ENCODE results near the gene CDK4. TPM values are rescaled to one million over a fixed set of nuclear protein-coding genes. Genes with fewer than 3 reads are reported as not detected.

Gene CDK4
- total and polyA plus RNA-seq, 9 donors, result 92.1 to 192 (median 168) TPM

- peaks cover 17% of the 10 kb centered on the region for H3K36me3 ChIP-seq (ENCODE audit: control insufficient read depth, insufficient read depth, low read length)
- DNase-seq, result no peak
- peaks cover 15% of the 10 kb centered on the region for H3K4me1 ChIP-seq (ENCODE audit: control insufficient read depth, insufficient read depth, low read length)
- H3K9me3 ChIP-seq (replicated peaks; ENCODE audit: control insufficient read depth, low read depth, low read length), result no peaks in the 10 kb centered on the region
- H3K27ac ChIP-seq (ENCODE audit: low read length), result no peak overlapping the region
- 87% methylated on average over 20 of the region's 25 CpGs for WGBS (ENCODE audit: insufficient coverage)
- H3K4me3 ChIP-seq (ENCODE audit: low read length), result no peak overlapping the region
- peaks cover 25% of the 10 kb centered on the region for H3K27me3 ChIP-seq (ENCODE audit: control insufficient read depth, insufficient read depth, low read length)
Measured at GRCh38 chr12:57758552-57759359, 6.6 kb upstream of the CDK4 start.

GRCh38 chr12:57757771-57758170, 5.7 kb upstream of the CDK4 start:
- 86% methylated on average over 3 of the region's 4 CpGs for WGBS (ENCODE audit: insufficient coverage)
- Histone ChIP-seq H3K4me3 (ENCODE audit: low read length) (no peak overlapping the region), H3K4me1 (ENCODE audit: control insufficient read depth, insufficient read depth, low read length) (peaks cover 17% of the 10 kb centered on the region), H3K27me3 (ENCODE audit: control insufficient read depth, insufficient read depth, low read length) (peaks cover 15% of the 10 kb centered on the region), H3K36me3 (ENCODE audit: control insufficient read depth, insufficient read depth, low read length) (peaks cover 17% of the 10 kb centered on the region), H3K27ac (ENCODE audit: low read length) (no peak overlapping the region), H3K9me3 (replicated peaks; ENCODE audit: control insufficient read depth, low read depth, low read length) (no peaks in the 10 kb centered on the region)
- no peak for DNase-seq

DNA sequence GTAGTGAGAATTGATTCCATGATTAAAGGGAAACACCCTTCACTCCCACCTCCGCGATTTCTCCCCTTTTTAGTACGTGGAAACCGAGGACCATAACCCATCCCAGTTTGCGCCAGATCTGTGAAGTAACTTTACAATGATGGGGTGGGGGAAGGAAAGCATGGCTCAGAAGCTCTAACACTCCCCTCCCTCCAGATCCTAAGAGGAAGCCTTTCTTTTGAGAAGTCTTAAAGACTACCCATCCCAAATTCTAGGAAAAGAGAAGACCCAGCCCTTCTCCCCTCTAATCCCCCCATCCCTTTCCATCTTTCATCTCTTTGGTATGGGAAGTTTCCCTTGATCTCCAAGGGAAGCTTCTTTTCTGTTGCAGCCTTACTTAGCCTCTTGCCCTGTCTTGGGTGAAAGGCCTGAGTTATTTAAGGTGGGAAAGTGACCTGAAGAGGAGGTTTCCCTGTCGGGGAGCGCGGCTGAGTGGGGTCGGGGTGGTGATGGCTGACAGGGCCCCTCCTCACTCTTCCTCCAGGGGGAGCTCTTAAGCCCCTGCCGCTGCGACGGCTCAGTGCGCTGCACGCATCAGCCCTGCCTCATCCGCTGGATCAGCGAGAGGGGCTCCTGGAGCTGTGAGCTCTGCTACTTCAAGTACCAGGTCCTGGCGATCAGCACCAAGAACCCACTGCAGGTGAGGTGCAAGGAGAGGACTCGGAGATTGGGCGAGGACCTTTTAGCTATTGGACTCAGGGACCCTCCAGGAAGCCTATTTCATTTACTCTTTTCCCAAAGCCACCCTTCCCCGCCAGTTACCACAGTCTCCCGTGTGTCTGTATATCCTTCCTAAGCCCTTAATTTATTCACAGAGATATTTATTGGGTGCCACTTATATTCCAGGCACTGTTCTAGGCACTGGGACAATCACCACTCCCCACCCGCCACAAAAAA, 4.6 kb upstream of the CDK4 start:
- Histone ChIP-seq H3K4me1 (ENCODE audit: control insufficient read depth, insufficient read depth, low read length) (peaks cover 21% of the 10 kb centered on the region), H3K9me3 (replicated peaks; ENCODE audit: control insufficient read depth, low read depth, low read length) (no peaks in the 10 kb centered on the region), H3K36me3 (ENCODE audit: control insufficient read depth, insufficient read depth, low read length) (peaks cover 17% of the 10 kb centered on the region), H3K4me3 (ENCODE audit: low read length) (no peak overlapping the region), H3K27me3 (ENCODE audit: control insufficient read depth, insufficient read depth, low read length) (peaks cover 14% of the 10 kb centered on the region), H3K27ac (ENCODE audit: low read length) (no peak overlapping the region)
- 15% methylated on average over 9 of the region's 22 CpGs for WGBS (ENCODE audit: insufficient coverage)
- DNase-seq, result no peak

- no peak overlapping the region for H3K27ac ChIP-seq (ENCODE audit: low read length)
- peaks cover 23% of the 10 kb centered on the region for H3K36me3 ChIP-seq (ENCODE audit: control insufficient read depth, insufficient read depth, low read length)
- H3K9me3 ChIP-seq (replicated peaks; ENCODE audit: control insufficient read depth, low read depth, low read length), result no peaks in the 10 kb centered on the region
- peak; percentile 49 for DNase-seq
- under 1% methylated on average over 59 of the region's 76 CpGs for WGBS (ENCODE audit: insufficient coverage)
- peaks cover 31% of the 10 kb centered on the region for H3K4me1 ChIP-seq (ENCODE audit: control insufficient read depth, insufficient read depth, low read length)
- H3K4me3 ChIP-seq (ENCODE audit: low read length), result peak overlapping the region; percentile 45
- peaks cover 14% of the 10 kb centered on the region for H3K27me3 ChIP-seq (ENCODE audit: control insufficient read depth, insufficient read depth, low read length)
Measured at GRCh38 chr12:57755454-57756372, 3.6 kb upstream of the CDK4 start.

GRCh38 chr12:57755194-57755453, 3.0 kb upstream of the CDK4 start:
- Histone ChIP-seq H3K4me1 (ENCODE audit: control insufficient read depth, insufficient read depth, low read length) (peaks cover 32% of the 10 kb centered on the region), H3K4me3 (ENCODE audit: low read length) (peak overlapping the region; percentile 45), H3K9me3 (replicated peaks; ENCODE audit: control insufficient read depth, low read depth, low read length) (no peaks in the 10 kb centered on the region), H3K27me3 (ENCODE audit: control insufficient read depth, insufficient read depth, low read length) (peaks cover 14% of the 10 kb centered on the region), H3K36me3 (ENCODE audit: control insufficient read depth, insufficient read depth, low read length) (peaks cover 29% of the 10 kb centered on the region), H3K27ac (ENCODE audit: low read length) (no peak overlapping the region)
- no CpG with 5 or more reads among the region's 34 CpGs for WGBS (ENCODE audit: insufficient coverage)
- DNase-seq, result no peak

- 1% methylated on average over 29 of the region's 41 CpGs for WGBS (ENCODE audit: insufficient coverage)
- peaks cover 32% of the 10 kb centered on the region for H3K36me3 ChIP-seq (ENCODE audit: control insufficient read depth, insufficient read depth, low read length)
- peak; percentile 65 for DNase-seq
- H3K27ac ChIP-seq (ENCODE audit: low read length), result no peak within 1 kb of the TSS
- H3K4me1 ChIP-seq (ENCODE audit: control insufficient read depth, insufficient read depth, low read length), result peaks cover 32% of the 10 kb centered on the region
- H3K27me3 ChIP-seq (ENCODE audit: control insufficient read depth, insufficient read depth, low read length), result peaks cover 14% of the 10 kb centered on the region
- peak within 1 kb of the TSS; percentile 45 for H3K4me3 ChIP-seq (ENCODE audit: low read length)
- H3K9me3 ChIP-seq (replicated peaks; ENCODE audit: control insufficient read depth, low read depth, low read length), result no peaks in the 10 kb centered on the region
Measured at GRCh38 chr12:57754411-57755193, 2.5 kb upstream of the CDK4 start, which contains the start of gene MARCHF9. TSS of gene MARCHF9 (plus strand) at chr12:57755103. CDS start at chr12:57755529, 426 bp downstream.

DNA sequence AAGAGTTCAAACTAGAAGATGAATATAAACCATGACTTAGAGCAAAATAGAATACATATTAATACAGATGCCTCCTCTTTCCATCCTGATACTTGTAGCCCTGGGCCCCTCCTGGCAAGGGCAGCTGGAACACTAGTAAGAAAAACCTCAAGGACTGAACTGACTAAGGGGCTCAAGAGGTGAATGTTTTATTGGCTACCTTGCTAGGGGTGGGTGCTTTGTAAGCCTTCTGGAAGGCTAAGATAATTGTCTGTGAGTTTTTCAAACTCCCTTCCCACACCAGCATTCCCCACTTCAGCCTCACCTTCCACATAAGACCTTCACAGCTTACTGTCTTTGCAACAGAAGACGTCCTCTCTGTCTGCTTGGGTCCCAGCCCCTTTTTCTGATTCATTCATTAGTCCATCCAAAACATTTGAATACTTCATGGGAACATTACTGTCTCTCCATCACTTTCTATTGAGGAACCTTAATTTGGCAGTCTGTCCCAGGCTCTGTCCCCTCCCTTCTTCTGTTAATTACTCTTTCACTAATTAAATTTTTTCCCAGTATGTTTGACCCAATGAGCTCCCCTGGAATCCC, 1.7 kb upstream of the CDK4 start:
- Histone ChIP-seq H3K27ac (ENCODE audit: low read length) (no peak overlapping the region), H3K9me3 (replicated peaks; ENCODE audit: control insufficient read depth, low read depth, low read length) (no peaks in the 10 kb centered on the region), H3K27me3 (ENCODE audit: control insufficient read depth, insufficient read depth, low read length) (peaks cover 14% of the 10 kb centered on the region), H3K4me3 (ENCODE audit: low read length) (no peak overlapping the region), H3K4me1 (ENCODE audit: control insufficient read depth, insufficient read depth, low read length) (peaks cover 32% of the 10 kb centered on the region), H3K36me3 (ENCODE audit: control insufficient read depth, insufficient read depth, low read length) (peaks cover 36% of the 10 kb centered on the region)
- WGBS (ENCODE audit: insufficient coverage), result 21% methylated on average over 1 of the region's 1 CpG
- DNase-seq, result no peak

- no peak for DNase-seq
- Histone ChIP-seq H3K4me3 (ENCODE audit: low read length) (peak overlapping the region; percentile 84), H3K27me3 (ENCODE audit: control insufficient read depth, insufficient read depth, low read length) (peaks cover 14% of the 10 kb centered on the region), H3K4me1 (ENCODE audit: control insufficient read depth, insufficient read depth, low read length) (peaks cover 32% of the 10 kb centered on the region), H3K9me3 (replicated peaks; ENCODE audit: control insufficient read depth, low read depth, low read length) (no peaks in the 10 kb centered on the region), H3K27ac (ENCODE audit: low read length) (peak overlapping the region; percentile 29), H3K36me3 (ENCODE audit: control insufficient read depth, insufficient read depth, low read length) (peaks cover 35% of the 10 kb centered on the region)
- WGBS (ENCODE audit: insufficient coverage), result no CpG with 5 or more reads among the region's 5 CpGs
Measured at GRCh38 chr12:57752668-57753000, 524 bp upstream of the CDK4 start.

DNA sequence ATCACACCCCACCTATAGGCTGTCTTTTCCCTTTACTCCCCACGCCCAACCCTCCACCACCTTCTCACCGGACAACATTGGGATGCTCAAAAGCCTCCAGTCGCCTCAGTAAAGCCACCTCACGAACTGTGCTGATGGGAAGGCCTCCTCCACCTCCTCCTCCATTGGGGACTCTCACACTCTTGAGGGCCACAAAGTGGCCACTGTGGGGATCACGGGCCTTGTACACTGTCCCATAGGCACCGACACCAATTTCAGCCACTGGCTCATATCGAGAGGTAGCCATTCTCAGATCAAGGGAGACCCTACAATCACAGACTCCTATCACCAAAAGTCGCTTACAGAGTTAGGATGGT, 700 bp downstream of the CDK4 start:
- H3K27ac ChIP-seq (ENCODE audit: low read length), result peak overlapping the region; percentile 91

More for the DNA sequence above, 700 bp downstream of the CDK4 start:
- H3K36me3 ChIP-seq (ENCODE audit: control insufficient read depth, insufficient read depth, low read length), result peaks cover 46% of the 10 kb centered on the region
- WGBS (ENCODE audit: insufficient coverage), result 13% methylated on average over 4 of the region's 8 CpGs
- H3K27me3 ChIP-seq (ENCODE audit: control insufficient read depth, insufficient read depth, low read length), result peaks cover 11% of the 10 kb centered on the region
- H3K4me3 ChIP-seq (ENCODE audit: low read length), result peak overlapping the region; percentile 84
- H3K9me3 ChIP-seq (replicated peaks; ENCODE audit: control insufficient read depth, low read depth, low read length), result no peaks in the 10 kb centered on the region
- peaks cover 28% of the 10 kb centered on the region for H3K4me1 ChIP-seq (ENCODE audit: control insufficient read depth, insufficient read depth, low read length)
- DNase-seq, result no peak

All from muscle of leg (tissue), 11 donors.